Stomach (tissue), 9 donors: ENCODE measurements around the gene EHMT2. TPM values are rescaled to one million over a fixed set of nuclear protein-coding genes. Genes with fewer than 3 reads are reported as not detected.

Experiments
- DNase-seq, 2 donors: peaks; one replicate each; pipeline versions ENCODE4 v3.0.0 to v3.0.0-alpha.2; 2013 to 2019
- H3K27ac ChIP-seq, 5 donors: fragments of 200-600 bp in 4 of 5; sonication (generic) in 4 of 5; one replicate each; pipeline ENCODE4 v1.5.1; 2013 to 2019; ENCODE audit warnings: mild to moderate bottlenecking in 1 of 5, moderate library complexity in 1 of 5
- H3K27me3 ChIP-seq, 3 donors: fragments of 200-600 bp; sonication (generic); one replicate each; pipeline ENCODE4 v1.5.1; 2017 to 2019; ENCODE audit warnings: mixed run types in 1 of 3
- H3K36me3 ChIP-seq, 4 donors: fragments of 200-600 bp; sonication (generic); 1 replicate in 3 of 4; 2 replicates in 1 of 4; pipeline ENCODE4 v1.5.1; 2016 to 2019
- H3K4me1 ChIP-seq, 4 donors: fragments of 200-600 bp; sonication (generic); one replicate each; pipeline ENCODE4 v1.5.1; 2016 to 2019
- H3K4me3 ChIP-seq, 4 donors: fragments of 200-600 bp; sonication (generic) in 3 of 4; one replicate each; pipeline ENCODE4 v1.5.1; 2016 to 2019; ENCODE audit warnings: mild to moderate bottlenecking in 1 of 4
- H3K9me3 ChIP-seq, 4 donors: fragments of 200-600 bp; sonication (generic); one replicate each; pipeline ENCODE4 v1.5.1; 2016 to 2019
- CTCF ChIP-seq, 7 experiments: fragments of 450-650 bp in 4 of 7; fragments of 200-600 bp in 3 of 7; sonication (generic) in 3 of 7; IDR thresholded peaks; one replicate each; pipeline ENCODE4 v1.5.1; 2016 to 2019; ENCODE audit warnings: antibody characterized with exemption in 7 of 7, control low read depth in 2 of 7, mild to moderate bottlenecking in 1 of 7
- EP300 ChIP-seq: sonication (generic); formaldehyde crosslinking; IDR thresholded peaks from one replicate; pipeline ENCODE4 v1.6.1; 2017; ENCODE audit warnings: antibody characterized with exemption
- POLR2A ChIP-seq, 4 donors: fragments of 450-650 bp; IDR thresholded peaks; one replicate each; pipeline ENCODE4 v1.6.1; 2016; ENCODE audit warnings: antibody characterized with exemption in 4 of 4, control low read depth in 2 of 4, mild to moderate bottlenecking in 1 of 4, moderate library complexity in 1 of 4
- POLR2AphosphoS5 ChIP-seq, 3 donors: sonication (generic); formaldehyde crosslinking; IDR thresholded peaks; one replicate each; pipeline ENCODE4 v1.6.1; 2016; ENCODE audit warnings: antibody characterized with exemption in 3 of 3
- WGBS, 5 donors: extraction: QIAGEN DNeasy Blood & Tissue Kit in 3 of 5; methylation state at CpG; one replicate each; pipeline versions ENCODE4 v1.1.5 to v1.1.7; 2013 to 2018; 5-methylcytosine and 5-hydroxymethylcytosine counted together
- intact Hi-C: fragments of 100-400 bp; cut with DNase I; formaldehyde crosslinking; loops from one replicate; pipeline ENCODE4 v1.15.1; 2023; ENCODE audit warnings: low total_unique reads
- polyA plus RNA-seq, 3 donors: library from polyadenylated mRNA; stranded (reverse); fragments of 200-250 nt; gene quantifications; one replicate each; pipeline ENCODE4 v1.2.3, GENCODE V29; 2013
- total RNA-seq, 5 donors: library from RNA; depleted of rRNA; stranded (reverse); fragments of >200 nt; gene quantifications; one replicate each; pipeline versions ENCODE4 v1.1.0 to v1.2.3, GENCODE V29; 2014 to 2016
- donor health status: healthy with polysubstance abuse.
- donor health status: Bipolar disorder and iron deficiency.
- donor health status: healthy.

EHMT2 gene
- total and polyA plus RNA-seq, 8 donors = 12.1 to 58.0 (median 33.5) TPM

- 89 to 97% (median 94%) methylated on average over 19 to 22 of the region's 22 CpGs for WGBS, 5 donors
- TF ChIP-seq CTCF (IDR thresholded peaks at IDR 0.05) (no peak), POLR2A (IDR thresholded peaks at IDR 0.05) (no peak), POLR2AphosphoS5 (IDR thresholded peaks at IDR 0.05) (no peak), EP300 (no peak)
- no peak for DNase-seq
- no peaks in the 10 kb centered on the region for H3K9me3 ChIP-seq
- no peak overlapping the region for H3K27ac ChIP-seq
- H3K27me3 ChIP-seq = no peaks in the 10 kb centered on the region
- no peak overlapping the region for H3K4me3 ChIP-seq
- H3K36me3 ChIP-seq = peaks cover 85 to 100% (median 99%) of the 10 kb centered on the region in 4 donors
- intact Hi-C loops = no loop called here
- H3K4me1 ChIP-seq = peaks cover 0 to 11% (median 8%) of the 10 kb centered on the region in 4 donors
Measured at GRCh38 chr6:31884528-31885035, 12.9 kb downstream of the EHMT2 start.

- H3K4me1 ChIP-seq = peaks cover 0 to 18% (median 10%) of the 10 kb centered on the region in 4 donors
- H3K9me3 ChIP-seq = no peaks in the 10 kb centered on the region
- H3K36me3 ChIP-seq = peaks cover 79 to 93% (median 92%) of the 10 kb centered on the region in 4 donors
- TF ChIP-seq POLR2A (IDR thresholded peaks at IDR 0.05) = no peak
- TF ChIP-seq CTCF (IDR thresholded peaks at IDR 0.05) = no peak
- no peak for TF ChIP-seq POLR2AphosphoS5 (IDR thresholded peaks at IDR 0.05)
- no peak for TF ChIP-seq EP300
- H3K27ac ChIP-seq = no peak overlapping the region
- intact Hi-C loops = no loop called here
- H3K4me3 ChIP-seq = no peak overlapping the region
- DNase-seq = no peak
- 84 to 95% (median 93%) methylated on average over 11 to 12 of the region's 12 CpGs for WGBS, 5 donors
- no peaks in the 10 kb centered on the region for H3K27me3 ChIP-seq
Measured at GRCh38 chr6:31883676-31884075, 13.8 kb downstream of the EHMT2 start.

- H3K27ac ChIP-seq = no peak overlapping the region
- no peaks in the 10 kb centered on the region for H3K27me3 ChIP-seq
- no peak overlapping the region for H3K4me3 ChIP-seq
- WGBS, 5 donors = 74 to 98% (median 86%) methylated on average over 5 to 6 of the region's 6 CpGs
- TF ChIP-seq POLR2A (IDR thresholded peaks at IDR 0.05) (no peak), CTCF (IDR thresholded peaks at IDR 0.05) (no peak), EP300 (no peak), POLR2AphosphoS5 (IDR thresholded peaks at IDR 0.05) (no peak)
- peaks cover 0 to 18% (median 10%) of the 10 kb centered on the region in 4 donors for H3K4me1 ChIP-seq
- no peak for DNase-seq
- intact Hi-C loops = no loop called here
- H3K9me3 ChIP-seq = no peaks in the 10 kb centered on the region
- peaks cover 65 to 79% (median 79%) of the 10 kb centered on the region in 4 donors for H3K36me3 ChIP-seq
Measured at GRCh38 chr6:31882344-31882743, 15.2 kb downstream of the EHMT2 start.

GRCh38 chr6:31881136-31881859, 16.2 kb downstream of the EHMT2 start:
- DNase-seq = no peak
- peaks cover 7 to 24% (median 11%) of the 10 kb centered on the region in 4 donors for H3K4me1 ChIP-seq
- H3K27me3 ChIP-seq = no peaks in the 10 kb centered on the region
- H3K27ac ChIP-seq = no peak overlapping the region
- intact Hi-C loops = no loop called here
- 83 to 89% (median 86%) methylated on average over 9 of the region's 9 CpGs for WGBS, 5 donors
- H3K4me3 ChIP-seq = no peak overlapping the region
- TF ChIP-seq POLR2A (IDR thresholded peaks at IDR 0.05) (no peak), CTCF (IDR thresholded peaks at IDR 0.05) (no peak), POLR2AphosphoS5 (IDR thresholded peaks at IDR 0.05) (no peak), EP300 (no peak)
- H3K9me3 ChIP-seq = no peaks in the 10 kb centered on the region
- peaks cover 55 to 69% (median 69%) of the 10 kb centered on the region in 4 donors for H3K36me3 ChIP-seq
